Measurements from ENCODE around the gene CACNA1G. TPM values are rescaled to one million over a fixed set of nuclear protein-coding genes. Genes with fewer than 3 reads are reported as not detected.
A peak's percentile ranks its signal among the peaks of the same experiment; 100 is the strongest.

CACNA1G gene
- polyA plus RNA-seq, 1 donor, result 7.9 TPM

DNA sequence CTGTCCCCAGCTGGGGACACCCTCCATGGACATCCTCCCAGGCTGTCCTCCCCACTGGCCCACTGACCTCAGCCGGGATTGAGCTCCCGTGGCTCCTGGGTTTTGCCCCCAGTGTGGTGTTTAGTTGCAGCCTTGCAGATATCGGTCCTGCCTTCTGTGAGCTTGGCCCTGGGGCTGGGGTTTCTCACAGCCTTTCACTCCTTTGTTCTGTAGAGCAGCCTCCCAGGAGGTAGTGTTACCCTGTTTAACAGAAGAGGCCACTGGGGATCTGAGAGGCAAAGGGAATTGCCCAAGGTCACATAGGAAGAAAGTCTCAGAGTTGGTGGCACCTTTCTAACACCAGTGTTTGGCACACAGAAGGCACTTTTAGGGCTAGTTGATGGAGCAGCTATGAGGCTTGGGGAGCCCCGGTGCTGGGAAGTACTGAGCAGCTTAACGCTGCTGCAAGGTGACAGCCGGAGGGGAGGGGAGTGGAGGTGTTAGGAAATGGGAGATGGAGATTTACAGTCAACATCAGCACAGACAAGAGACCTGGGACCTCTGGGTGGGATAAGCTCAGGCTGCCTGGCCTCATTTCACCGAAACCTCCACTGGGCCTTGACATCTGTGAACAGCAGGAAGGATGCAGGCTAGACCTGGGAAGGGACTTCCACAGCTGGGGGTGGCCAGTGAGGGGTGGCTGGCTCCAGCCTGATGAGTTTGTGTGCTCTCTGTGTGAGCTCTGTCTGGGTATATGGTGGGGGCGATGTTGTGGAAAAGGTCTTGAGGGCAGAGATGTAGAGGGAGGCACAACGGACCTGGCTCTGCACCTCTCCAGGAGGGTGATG is 26.1 kb downstream of the CACNA1G start:
- DNase-seq, result no peak

DNA sequence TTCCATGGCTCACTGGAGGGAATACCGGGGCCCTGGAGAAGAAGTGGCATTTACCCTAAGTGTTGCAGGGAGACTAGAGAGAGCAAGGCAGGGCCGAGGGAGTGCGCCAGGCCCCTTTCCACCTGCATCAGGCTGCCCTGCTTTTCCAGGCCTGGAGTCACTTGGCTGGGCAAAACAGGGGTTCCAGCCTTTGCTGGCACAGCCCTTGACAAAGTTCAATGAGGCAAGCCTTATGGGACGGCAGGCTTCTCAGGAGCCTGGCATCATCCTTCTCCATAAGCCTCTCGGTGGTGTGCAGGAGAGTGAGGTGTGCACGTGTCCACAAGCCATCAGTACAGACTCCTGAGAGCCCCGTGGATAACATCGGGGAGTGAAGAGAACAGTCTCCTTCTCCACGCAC is 27.1 kb downstream of the CACNA1G start:
- DNase-seq, result no peak

DNA sequence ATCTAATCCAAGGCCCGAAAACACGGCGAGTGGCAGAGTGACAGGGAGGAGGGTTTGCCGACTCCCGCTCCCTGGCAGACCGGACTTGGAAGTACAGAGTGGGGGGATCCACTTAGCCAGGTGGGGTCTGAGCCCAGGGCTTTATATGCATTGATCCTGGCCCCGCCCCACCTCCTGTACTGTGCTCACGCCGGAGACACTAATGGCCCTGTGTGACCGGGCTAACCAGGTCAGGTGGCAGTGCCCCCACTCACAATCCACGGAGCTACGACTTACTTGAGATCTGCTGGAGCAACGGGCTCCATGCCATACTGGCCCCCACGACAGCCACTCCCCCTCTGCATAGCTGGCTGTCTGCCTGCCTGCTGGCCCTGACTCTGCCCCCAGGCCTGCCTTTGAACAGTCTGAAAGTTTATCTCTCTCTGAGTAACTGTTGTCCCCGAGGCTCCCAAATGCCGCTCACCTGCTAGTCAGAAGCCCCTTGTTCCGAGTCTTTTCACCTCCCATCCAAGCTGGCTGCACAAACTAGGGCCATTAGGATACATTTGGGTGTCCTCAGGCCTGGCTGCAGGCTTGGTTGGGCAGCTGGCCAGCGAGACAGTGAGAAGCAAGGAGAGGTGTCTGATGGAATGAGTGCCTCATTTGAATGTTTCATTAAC is 28.0 kb downstream of the CACNA1G start:
- DNase-seq, result no peak

DNA sequence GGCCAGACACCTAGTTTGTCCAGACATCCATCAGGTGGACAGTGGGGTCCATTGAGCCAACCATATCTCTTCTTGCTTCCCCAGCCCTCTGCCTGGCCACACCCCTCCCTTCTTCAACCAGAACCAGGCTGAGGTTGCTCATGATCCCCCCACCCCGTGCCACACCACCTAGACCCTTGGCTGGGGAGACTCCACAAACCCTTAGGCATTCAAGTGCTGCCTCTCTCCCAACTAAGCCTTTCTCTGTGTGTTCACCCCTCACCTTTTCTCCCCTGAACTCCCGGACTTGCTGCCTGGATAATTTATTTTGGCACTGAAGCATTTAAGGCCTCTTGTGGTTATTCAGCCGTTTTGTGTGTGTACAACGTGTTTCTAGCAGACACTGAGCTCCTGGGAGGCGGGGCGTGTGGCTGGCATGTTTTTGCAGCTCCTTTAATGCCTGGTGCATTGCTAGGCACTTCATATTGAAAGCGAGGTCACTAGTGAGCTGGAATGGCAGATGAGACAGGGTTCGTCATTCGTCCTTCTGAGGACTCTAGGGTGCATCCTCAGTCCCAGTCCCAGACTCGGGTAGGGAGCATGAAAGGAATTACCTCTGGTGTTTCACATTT is 28.7 kb downstream of the CACNA1G start:
- DNase-seq, result no peak

DNA sequence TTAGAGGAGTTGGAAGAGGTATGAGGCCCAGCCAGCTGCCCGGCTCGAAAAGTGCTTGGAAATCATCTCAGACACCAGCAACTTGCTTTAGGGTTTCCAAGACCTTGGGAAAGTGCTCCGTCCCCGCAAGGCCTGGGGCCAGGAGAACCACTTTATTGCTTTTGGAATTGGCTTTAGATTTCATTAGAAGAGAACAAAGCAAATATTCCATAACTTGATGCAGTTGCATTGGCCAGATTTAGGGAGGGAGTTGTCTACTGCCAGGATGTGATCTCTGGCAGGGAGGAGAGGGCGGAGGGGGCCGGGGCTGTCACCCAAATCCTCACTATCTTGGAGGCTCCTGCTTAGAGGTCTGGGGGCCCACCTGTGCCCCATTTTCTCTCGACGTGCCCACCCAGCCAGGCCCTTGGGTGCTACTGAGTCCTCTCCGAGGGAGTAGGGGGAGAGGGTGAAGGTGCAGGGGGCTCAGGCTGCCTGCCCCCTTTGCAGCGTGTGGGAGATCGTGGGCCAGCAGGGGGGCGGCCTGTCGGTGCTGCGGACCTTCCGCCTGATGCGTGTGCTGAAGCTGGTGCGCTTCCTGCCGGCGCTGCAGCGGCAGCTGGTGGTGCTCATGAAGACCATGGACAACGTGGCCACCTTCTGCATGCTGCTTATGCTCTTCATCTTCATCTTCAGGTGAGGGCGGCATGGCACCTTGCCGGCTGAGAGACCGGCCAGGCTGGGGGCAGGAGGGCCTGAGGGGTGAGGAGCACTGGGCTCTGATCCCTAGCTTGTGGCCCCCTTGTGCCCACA is 30.6 kb downstream of the CACNA1G start:
- no peak for DNase-seq

DNA sequence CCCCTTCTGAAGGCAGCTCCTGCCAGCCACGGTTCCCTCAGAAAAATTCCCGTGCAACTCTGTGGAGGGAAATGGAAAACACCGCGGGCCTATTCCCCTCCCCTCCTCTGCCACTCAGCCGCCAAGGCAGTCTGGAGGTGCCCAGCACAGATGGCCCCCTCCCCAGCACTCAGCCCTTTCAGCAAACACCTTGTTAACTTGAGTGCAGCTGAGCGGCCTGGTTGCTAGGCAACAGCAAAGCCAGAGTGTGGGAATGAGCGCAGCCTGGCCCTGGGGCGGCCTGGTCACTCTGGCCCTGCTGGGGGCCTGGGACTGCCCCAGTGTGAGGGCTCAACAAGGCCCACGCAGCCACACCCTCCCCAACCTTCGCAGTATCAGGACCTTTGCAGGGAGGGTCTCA is 32.8 kb downstream of the CACNA1G start:
- DNase-seq, result peak; percentile 72

DNA sequence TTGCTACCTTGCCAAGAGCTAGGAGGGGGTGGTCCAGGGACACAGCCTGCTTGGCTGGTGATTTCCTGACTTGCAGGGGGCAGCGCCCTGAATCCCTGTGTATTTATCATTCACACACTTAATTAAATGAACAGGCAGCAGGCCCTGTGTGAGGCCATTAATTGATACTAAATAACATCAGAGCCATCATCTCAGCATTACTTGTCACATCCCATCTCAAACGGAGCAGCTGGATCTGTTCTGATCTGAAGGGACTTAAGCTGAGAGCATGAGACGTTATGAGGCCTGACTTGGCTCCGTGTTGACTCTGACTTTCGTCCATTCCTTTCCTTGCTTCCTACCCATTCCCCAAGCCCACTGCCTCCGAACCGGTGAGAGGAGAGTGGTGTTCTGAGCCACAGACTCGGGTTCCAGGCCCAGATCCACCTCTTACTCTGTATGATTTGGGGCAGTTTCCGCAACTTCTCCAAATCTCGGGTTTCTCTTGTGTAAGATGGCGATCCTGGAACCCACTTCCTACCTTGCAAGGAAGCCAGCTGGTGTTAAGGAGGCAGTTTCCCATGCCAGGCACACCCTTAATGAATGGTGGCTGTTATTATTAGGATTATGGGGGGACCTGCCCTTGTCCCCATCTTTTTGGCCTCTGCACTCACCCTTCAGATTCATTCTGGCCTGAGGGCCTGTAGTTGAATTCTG is 33.8 kb downstream of the CACNA1G start:
- no peak for DNase-seq

DNA sequence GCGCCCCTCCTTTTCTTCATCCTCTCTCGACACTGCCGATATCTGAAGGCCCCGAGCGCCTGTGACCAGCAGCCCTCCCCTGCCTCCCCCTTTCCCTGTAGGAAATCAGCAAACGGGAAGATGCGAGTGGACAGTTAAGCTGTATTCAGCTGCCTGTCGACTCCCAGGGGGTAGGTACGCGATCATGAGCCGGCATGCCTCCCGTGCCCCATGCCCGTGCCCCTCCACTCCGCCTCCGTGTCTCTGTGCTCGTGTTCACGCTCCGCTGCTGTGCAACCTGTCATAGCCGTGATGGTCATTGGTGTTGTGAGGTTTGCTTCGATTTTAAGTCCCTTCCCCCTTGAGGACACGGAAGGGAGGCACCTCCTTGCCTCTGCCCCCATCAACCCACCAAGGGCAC is 34.4 kb downstream of the CACNA1G start:
- DNase-seq, result no peak

DNA sequence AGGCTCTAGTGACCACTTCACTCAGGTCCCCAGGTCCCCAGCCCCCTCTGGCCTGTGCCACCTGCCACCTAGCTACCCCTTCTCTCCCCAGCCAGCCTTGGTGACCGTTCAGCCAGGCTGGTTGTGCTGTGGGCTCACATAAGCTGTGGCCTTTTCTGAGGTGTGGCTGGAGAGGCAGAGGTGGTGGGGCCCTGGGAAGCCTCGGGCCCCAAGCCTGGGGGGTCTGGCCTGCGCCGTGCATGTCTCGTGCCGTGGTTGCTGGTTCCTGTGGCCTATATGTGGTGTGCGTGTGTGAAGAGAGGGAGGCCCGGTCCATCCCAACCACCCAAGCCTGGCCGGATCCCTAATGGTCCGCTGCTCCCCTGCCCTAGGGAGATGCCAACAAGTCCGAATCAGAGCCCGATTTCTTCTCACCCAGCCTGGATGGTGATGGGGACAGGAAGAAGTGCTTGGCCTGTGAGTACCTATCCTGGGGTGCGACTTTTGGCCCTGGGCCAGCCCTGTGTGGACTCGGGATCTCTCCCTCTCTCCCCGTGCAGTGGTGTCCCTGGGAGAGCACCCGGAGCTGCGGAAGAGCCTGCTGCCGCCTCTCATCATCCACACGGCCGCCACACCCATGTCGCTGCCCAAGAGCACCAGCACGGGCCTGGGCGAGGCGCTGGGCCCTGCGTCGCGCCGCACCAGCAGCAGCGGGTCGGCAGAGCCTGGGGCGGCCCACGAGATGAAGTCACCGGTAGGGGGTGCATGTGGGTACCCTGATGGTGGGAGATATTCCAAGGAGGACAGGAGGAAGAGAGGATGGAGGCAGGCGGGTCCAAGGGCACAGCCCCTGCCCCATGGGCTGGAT is 35.9 kb downstream of the CACNA1G start:
- DNase-seq, result no peak

DNA sequence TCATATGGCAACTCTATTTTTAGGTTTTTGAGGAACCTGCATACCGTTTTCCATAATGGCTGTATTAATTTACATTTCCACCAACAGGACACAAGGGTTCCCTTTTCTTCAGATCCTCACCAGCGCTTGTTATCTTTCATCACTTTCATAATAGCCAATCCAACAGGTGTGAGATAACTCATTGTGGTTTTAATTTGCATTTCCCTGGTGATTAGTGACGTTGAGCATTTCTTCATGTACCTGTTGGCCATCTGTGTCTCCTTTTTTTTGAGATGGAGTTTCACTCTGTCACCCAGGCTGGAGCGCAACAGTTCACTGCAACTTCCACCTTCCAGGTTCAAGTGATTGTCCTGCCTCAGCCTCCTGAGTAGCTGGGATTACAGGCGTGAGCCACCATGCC is 38.0 kb downstream of the CACNA1G start:
- DNase-seq, result no peak

DNA sequence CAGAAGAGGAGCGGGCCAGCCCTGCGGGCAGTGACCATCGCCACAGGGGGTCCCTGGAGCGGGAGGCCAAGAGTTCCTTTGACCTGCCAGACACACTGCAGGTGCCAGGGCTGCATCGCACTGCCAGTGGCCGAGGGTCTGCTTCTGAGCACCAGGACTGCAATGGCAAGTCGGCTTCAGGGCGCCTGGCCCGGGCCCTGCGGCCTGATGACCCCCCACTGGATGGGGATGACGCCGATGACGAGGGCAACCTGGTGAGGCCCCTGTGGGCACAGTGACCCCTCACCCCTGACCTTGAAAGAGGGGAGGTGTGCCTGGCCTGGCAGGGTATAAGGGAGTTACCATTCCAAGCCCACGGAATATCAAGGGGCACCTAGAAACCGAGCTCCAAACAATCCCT is 39.1 kb downstream of the CACNA1G start:
- DNase-seq, result no peak

DNA sequence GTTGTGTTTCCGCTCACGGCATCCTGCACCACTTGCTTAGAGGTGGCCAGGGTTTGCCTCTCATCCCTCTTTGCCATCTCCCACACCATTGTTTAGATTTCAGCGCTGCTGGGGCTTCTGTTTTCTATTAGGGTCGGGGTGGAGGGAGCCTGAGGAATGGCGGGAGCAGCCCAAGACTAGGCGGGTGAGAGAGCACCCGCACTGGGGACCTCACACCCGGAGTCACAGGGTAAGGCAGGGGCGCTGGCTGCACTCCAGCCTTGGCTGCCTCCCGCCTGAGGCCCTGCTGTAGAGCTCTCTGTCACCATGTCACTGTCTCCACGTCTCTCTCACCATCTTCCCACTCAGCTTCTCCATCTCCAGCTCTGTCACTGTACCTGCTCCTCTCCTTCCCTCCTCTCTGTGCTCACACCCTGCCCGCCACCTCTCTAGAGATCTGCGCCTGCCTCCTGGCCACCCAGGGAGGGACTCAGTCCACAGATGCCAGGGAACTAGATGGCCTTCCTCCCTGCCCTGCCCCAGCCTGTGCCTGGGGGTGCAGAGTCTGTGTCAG is 41.4 kb downstream of the CACNA1G start:
- DNase-seq, result no peak

DNA sequence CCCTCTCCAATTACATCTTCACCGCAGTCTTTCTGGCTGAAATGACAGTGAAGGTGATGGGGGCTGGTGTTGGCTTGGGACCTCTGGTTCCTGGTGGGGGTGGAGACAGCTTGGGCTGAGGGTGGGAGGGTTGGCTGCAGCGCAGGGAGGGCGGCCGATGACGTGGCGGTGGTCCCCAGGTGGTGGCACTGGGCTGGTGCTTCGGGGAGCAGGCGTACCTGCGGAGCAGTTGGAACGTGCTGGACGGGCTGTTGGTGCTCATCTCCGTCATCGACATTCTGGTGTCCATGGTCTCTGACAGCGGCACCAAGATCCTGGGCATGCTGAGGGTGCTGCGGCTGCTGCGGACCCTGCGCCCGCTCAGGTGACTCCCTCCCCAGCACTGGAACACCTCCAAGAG is 42.3 kb downstream of the CACNA1G start:
- no peak for DNase-seq

DNA sequence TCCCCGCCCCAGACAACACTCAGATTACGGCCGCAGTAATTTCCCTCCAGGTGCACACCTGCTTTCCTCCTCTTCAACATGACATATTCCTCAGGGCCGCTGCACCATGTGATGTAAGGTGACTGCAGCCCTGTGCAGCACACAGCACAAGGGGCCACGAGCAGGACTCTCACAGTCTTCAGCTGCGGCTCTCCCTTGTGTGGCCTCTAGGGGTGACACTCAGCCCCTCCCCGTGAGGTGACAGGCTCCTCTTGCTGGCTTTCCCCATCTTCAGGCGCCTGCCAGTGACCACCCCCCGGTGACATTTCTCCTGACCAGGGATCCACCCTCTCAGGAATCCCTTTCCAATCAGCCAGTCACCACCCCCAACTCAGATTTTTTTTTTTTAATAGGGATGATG is 42.8 kb downstream of the CACNA1G start:
- no peak for DNase-seq

DNA sequence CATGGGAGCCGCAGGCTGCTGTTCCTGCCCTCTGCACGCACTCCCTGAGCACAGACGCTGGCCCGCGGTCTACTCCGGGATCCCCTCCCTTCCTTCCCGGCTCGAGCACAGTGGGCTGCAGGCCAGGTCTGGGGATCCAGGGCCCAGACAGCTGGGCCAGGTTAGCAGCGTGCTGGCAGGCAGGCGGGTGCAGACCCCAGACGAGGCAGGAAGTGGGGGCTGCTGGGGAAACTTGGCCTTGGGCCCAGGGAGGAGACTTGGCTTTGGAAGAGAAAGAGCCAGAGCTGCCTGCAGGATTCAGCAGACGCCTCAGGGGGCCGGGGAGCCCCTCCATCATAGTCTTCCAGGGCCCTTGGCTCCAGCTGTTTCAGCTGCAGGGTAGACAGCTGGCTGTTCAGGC is 44.0 kb downstream of the CACNA1G start:
- DNase-seq, result peak; percentile 77

DNA sequence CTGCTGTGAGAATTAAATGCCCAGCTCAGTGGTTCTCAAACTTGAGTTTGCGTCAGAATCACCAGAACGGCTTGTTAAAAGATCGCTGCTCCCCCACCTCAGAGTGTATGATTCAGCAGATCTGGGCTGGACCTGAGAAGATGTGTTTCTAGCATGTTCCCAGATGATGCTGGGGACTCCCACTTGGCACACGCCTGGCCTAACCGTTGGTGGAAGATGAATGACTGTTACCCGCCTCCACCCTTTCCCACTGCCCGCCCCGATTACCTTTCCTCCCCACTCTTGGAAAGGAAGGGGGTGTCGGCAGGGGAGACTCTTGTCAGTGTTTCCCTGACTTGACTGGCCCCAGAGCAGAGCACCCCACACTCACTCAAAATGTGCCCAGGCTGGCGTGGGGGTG is 44.9 kb downstream of the CACNA1G start:
- no peak for DNase-seq

DNA sequence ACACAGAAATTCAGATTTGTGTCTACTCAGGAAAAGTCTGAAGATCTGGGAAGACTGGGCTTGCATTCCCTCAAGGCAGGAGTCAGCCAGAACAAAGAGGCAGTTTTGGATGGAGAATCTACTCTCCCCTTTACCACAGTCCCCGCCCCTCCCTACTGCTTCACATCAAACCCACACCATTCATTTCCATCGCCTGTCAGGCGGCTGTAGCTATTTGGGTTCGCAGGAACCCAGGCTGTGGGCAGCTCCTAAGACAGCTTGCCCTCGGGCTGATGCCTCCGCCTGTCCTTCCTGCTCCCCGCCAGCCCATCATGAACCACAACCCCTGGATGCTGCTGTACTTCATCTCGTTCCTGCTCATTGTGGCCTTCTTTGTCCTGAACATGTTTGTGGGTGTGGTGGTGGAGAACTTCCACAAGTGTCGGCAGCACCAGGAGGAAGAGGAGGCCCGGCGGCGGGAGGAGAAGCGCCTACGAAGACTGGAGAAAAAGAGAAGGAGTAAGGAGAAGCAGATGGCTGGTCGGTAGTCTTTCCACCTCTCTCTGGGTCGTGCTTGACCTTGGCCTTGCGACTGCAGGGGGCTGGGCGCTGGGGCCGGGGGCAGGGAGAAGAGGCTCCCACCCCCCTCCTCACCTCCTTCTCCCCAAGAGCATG is 47.1 kb downstream of the CACNA1G start:
- no peak for DNase-seq

DNA sequence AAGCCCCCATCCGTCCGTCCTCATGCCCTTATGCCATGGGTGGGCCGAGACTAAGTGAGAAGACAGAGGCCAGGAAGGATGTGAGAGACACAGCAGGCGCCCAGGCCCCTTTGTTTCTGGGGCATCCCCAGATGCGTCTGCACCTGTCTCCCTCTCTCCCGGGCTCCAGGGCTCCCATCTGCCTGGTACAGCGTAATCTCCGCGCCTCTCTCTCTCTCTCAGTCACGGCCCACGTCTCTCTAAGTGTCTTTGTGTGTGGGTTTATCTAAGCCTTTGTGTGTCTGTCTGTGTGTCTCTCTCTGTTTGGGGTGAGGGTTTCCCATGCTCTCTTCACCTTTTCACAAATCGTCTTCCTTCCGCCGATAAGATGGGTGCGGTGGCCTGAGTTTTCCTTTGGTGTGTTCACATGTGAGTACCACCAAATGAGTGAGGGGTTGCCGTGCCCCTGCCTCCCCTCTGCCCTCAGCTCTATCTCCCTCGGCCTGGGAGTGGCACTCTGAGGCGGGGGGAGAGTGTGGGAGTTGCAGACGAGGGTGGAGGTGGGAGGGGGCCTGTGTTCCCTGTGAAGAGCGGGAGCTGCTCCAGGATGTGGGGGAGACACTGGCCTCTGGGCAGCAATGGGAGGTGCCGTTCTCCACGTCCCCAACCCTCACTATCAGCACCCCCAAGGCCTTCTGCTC is 48.3 kb downstream of the CACNA1G start:
- DNase-seq, result no peak

DNA sequence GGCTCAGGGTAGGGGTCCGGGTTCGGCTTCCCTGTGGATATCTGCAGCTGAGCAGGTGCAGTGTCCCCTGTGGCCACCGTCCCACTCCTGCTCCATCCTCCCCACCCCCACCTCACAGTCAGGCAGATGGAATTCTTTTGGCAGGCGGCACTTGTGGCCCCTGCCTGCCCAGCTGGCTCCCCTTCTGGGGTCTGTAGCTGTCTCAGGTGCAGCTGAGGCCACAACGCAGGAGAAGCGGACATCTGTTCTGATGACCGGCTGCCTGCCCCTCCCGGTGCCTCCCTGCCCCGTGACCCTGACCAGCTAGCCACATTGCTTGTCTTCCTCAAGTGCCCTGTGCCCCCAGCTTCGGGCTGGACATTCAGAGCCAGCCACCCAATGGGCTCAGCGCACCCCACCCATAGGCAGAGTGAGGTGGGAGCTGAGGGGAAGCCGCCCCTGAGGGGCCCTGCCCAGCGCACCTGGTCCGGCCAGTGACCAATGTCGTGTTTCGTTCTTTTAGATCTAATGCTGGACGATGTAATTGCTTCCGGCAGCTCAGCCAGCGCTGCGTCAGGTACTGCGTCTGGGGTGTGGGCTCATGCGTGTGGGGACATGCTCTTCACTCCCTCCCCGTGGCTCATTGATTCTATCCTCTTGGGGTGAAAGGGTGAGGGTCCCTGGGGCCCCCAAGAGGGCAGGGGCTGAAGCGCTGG is 49.0 kb downstream of the CACNA1G start:
- DNase-seq, result no peak

Data from left kidney (tissue), 2 donors.